ENCODE data around the gene NXPH2. TPM values are rescaled to one million over a fixed set of nuclear protein-coding genes. Genes with fewer than 3 reads are reported as not detected.

Gene NXPH2
- total RNA-seq, 1 experiment from 2014 or later: not detected

DNA sequence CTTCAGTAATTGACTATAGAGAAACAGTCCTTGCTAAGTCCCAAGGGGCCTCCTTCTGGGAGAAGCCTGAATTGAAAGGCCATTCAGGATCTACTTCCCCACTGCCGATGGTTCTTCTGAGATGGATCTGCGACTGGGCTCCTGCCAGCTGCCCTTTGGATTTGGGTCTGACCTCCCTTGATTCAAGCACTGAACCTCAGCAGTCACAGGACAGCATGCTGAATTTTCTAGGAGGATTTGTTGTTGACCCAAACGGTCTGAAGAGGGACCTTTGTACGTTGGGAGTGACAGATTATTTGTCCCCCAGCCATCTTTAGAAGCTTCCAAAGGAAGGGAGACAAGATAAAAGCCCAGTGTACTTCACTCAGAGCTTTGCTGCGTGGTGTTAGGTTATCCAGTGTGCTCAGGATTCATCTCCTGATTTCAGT is 67.1 kb downstream of the NXPH2 start:
- H3K4me3 Mint-ChIP-seq (ENCODE audit: unreplicated experiment): no peak overlapping the region
- no peak for DNase-seq (ENCODE audit: unreplicated experiment)
- no peaks in the 10 kb centered on the region for H3K9me3 Mint-ChIP-seq (ENCODE audit: unreplicated experiment)
- BruUV-seq (replicated peaks): no TSS peak
- peaks cover 7% of the 10 kb centered on the region for H3K4me1 Mint-ChIP-seq (ENCODE audit: insufficient read depth, unreplicated experiment)
- no peaks in the 10 kb centered on the region for H3K27me3 Mint-ChIP-seq (ENCODE audit: insufficient read depth, unreplicated experiment)
- H3K36me3 Mint-ChIP-seq (ENCODE audit: insufficient read depth, unreplicated experiment): no peaks in the 10 kb centered on the region
- TF ChIP-seq, protein P1, sequence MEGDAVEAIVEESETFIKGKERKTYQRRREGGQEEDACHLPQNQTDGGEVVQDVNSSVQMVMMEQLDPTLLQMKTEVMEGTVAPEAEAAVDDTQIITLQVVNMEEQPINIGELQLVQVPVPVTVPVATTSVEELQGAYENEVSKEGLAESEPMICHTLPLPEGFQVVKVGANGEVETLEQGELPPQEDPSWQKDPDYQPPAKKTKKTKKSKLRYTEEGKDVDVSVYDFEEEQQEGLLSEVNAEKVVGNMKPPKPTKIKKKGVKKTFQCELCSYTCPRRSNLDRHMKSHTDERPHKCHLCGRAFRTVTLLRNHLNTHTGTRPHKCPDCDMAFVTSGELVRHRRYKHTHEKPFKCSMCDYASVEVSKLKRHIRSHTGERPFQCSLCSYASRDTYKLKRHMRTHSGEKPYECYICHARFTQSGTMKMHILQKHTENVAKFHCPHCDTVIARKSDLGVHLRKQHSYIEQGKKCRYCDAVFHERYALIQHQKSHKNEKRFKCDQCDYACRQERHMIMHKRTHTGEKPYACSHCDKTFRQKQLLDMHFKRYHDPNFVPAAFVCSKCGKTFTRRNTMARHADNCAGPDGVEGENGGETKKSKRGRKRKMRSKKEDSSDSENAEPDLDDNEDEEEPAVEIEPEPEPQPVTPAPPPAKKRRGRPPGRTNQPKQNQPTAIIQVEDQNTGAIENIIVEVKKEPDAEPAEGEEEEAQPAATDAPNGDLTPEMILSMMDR (IDR thresholded peaks at IDR 0.05; ENCODE audit: unreplicated experiment): no peak
- intact Hi-C loops (cut with micrococcal nuclease): no loop called here
- ChIA-PET POLR2A (no interaction called here), CTCF (interaction anchor here (0.5 to 0.8 kb wide), 2 partner anchors 11 to 782 kb away, joined by 3 read pairs; no protein-coding TSS in a partner anchor)
- H3K27ac Mint-ChIP-seq (ENCODE audit: low read depth, unreplicated experiment): no peak overlapping the region

DNA sequence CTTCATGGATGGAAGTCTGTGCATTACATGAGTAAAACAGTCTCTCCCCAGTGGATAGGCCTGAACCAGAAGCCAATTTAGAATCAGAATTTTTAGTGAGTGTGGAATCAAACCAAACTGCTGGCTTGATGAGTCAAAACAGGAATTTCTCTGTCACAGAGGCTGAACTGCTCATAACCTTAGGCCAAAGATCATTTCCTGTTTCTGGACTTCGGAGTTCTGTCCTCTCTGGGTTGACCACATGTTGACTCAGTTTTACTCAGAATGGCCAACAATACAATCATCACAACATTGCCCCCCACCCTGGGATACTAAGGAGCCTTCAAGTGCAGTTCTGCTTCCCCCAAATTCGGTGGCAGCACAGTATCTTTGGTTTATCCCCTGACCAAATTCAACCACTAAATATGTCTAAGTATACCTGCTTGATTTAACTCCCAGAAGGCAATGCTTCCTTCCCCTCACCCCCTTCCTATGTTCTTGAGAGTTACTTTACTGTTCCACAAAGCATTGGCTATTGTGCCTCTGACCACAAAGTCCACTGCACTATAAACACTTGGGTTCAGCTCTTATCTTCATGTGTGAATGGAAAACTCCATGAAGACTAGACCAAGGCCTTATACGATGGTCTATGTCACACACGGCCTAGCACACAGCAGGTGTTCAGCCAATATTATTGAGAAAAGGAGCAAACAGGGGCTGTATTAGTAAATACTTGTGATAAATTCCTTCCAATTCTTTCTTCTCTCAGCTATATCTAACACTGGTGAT is 67.8 kb downstream of the NXPH2 start:
- Mint-ChIP-seq H3K4me3 (ENCODE audit: unreplicated experiment) (no peak overlapping the region), H3K36me3 (ENCODE audit: insufficient read depth, unreplicated experiment) (no peaks in the 10 kb centered on the region), H3K27me3 (ENCODE audit: insufficient read depth, unreplicated experiment) (no peaks in the 10 kb centered on the region), H3K4me1 (ENCODE audit: insufficient read depth, unreplicated experiment) (peaks cover 14% of the 10 kb centered on the region), H3K27ac (ENCODE audit: low read depth, unreplicated experiment) (no peak overlapping the region), H3K9me3 (ENCODE audit: unreplicated experiment) (no peaks in the 10 kb centered on the region)
- ChIA-PET CTCF (interaction anchor here (0.5 kb wide), 1 partner anchor 781 kb away, joined by 3 read pairs; no protein-coding TSS in a partner anchor), POLR2A (interaction anchor here (0.5 kb wide), 1 partner anchor 392 kb away, joined by 3 read pairs; no protein-coding TSS in a partner anchor)
- DNase-seq (ENCODE audit: unreplicated experiment): peak; percentile 4
- no TSS peak for BruUV-seq (replicated peaks)
- TF ChIP-seq, protein P1 (IDR thresholded peaks at IDR 0.05; ENCODE audit: unreplicated experiment): no peak
- intact Hi-C loops (cut with micrococcal nuclease): no loop called here

DNA sequence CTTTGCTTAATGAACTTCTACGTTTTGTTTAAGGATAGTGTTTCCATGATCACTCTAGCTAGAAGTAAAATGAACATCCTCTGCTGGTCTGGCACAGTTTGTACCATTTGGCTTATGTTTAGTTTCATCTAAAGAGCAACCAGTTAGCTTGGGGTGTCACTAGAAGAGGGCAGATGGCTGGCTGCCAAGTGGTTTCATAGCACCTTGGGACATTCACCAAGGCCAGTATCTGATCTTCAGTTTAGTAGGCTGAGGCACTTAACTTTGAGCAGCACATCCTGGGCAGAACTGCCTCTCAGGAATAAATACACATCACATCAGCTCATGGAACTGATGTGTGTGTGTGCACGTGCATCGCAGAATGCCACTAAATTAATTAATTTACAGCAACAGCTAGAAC is 68.4 kb downstream of the NXPH2 start:
- Mint-ChIP-seq H3K27ac (ENCODE audit: low read depth, unreplicated experiment) (no peak overlapping the region), H3K27me3 (ENCODE audit: insufficient read depth, unreplicated experiment) (no peaks in the 10 kb centered on the region), H3K4me3 (ENCODE audit: unreplicated experiment) (no peak overlapping the region), H3K4me1 (ENCODE audit: insufficient read depth, unreplicated experiment) (peaks cover 15% of the 10 kb centered on the region), H3K9me3 (ENCODE audit: unreplicated experiment) (no peaks in the 10 kb centered on the region), H3K36me3 (ENCODE audit: insufficient read depth, unreplicated experiment) (no peaks in the 10 kb centered on the region)
- TF ChIP-seq, protein P1 (IDR thresholded peaks at IDR 0.05; ENCODE audit: unreplicated experiment): no peak
- POLR2A ChIA-PET: interaction anchor here (0.5 to 0.6 kb wide), 2 partner anchors 35 to 392 kb away, joined by 3 read pairs; no protein-coding TSS in a partner anchor
- BruUV-seq (replicated peaks): no TSS peak
- intact Hi-C loops (cut with micrococcal nuclease): no loop called here
- DNase-seq (ENCODE audit: unreplicated experiment): no peak
- CTCF ChIA-PET: interaction anchor here (0.6 kb wide), 1 partner anchor 50 kb away, joined by 4 read pairs; no protein-coding TSS in a partner anchor

DNA sequence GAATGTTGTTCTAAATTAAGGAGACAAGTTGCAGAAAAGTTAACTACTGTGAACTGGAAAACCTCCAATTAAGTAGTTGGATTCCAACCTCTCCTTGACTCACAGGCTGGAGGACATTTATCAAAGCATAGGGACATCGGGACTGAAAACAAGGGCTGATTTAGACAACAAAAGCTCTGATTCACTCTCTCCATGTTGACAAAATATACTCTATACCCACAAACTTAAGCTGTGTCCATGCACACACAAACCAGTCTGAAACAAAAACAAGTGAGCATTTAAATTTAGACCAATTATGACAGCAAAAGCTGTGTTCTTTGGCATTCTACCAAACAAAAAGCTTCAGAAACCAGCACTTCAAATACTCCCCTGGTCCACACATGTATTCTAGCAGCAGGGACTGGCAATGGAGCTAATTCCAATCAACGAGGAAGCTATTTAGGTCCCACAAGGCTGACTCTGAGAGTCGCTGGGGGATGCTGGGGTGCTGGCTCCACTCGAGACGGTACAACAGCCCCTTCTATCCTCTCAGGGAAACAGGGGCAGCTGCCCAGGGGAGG is 71.4 kb downstream of the NXPH2 start:
- intact Hi-C loops (cut with micrococcal nuclease): no loop called here
- Mint-ChIP-seq H3K36me3 (ENCODE audit: insufficient read depth, unreplicated experiment) (no peaks in the 10 kb centered on the region), H3K9me3 (ENCODE audit: unreplicated experiment) (no peaks in the 10 kb centered on the region), H3K27ac (ENCODE audit: low read depth, unreplicated experiment) (no peak overlapping the region), H3K4me1 (ENCODE audit: insufficient read depth, unreplicated experiment) (peaks cover 15% of the 10 kb centered on the region), H3K4me3 (ENCODE audit: unreplicated experiment) (no peak overlapping the region), H3K27me3 (ENCODE audit: insufficient read depth, unreplicated experiment) (no peaks in the 10 kb centered on the region)
- ChIA-PET CTCF (no interaction called here), POLR2A (interaction anchor here (0.7 kb wide), 1 partner anchor 24 kb away, joined by 4 read pairs; no protein-coding TSS in a partner anchor)
- DNase-seq (ENCODE audit: unreplicated experiment): peak; percentile 45
- BruUV-seq (replicated peaks): no TSS peak
- TF ChIP-seq, protein P1 (IDR thresholded peaks at IDR 0.05; ENCODE audit: unreplicated experiment): no peak
